ENCODE results near the gene DOCK10. TPM values are rescaled to one million over a fixed set of nuclear protein-coding genes. Genes with fewer than 3 reads are reported as not detected.

Gene DOCK10
- total RNA-seq, 2 experiments from 2014 or later: 40.8 to 68.2 TPM

DNA sequence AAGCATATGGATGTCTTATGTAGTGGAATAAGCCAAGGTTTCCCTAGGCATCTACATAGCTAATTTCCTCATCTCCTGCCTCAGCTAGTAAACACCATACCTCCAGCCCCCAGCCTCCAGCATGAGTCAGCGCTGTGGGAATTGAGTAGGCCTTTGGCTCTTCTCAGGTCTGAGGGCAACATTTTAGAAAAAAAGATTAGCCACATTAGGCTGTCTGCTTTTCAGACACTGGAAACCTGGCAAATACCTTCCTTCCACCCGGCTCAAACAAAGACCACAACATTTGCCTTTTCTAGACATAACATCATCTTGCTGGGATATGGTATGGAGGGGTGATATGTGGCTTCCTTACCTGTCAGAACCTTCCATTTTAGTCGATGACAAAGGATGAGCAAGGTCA is 320.0 kb downstream of the DOCK10 start:
- peaks cover 8% of the 10 kb centered on the region for H3K4me1 ChIP-seq (ENCODE audit: insufficient read depth, low read length, poor library complexity, severe bottlenecking)
- TF ChIP-seq, protein P1, sequence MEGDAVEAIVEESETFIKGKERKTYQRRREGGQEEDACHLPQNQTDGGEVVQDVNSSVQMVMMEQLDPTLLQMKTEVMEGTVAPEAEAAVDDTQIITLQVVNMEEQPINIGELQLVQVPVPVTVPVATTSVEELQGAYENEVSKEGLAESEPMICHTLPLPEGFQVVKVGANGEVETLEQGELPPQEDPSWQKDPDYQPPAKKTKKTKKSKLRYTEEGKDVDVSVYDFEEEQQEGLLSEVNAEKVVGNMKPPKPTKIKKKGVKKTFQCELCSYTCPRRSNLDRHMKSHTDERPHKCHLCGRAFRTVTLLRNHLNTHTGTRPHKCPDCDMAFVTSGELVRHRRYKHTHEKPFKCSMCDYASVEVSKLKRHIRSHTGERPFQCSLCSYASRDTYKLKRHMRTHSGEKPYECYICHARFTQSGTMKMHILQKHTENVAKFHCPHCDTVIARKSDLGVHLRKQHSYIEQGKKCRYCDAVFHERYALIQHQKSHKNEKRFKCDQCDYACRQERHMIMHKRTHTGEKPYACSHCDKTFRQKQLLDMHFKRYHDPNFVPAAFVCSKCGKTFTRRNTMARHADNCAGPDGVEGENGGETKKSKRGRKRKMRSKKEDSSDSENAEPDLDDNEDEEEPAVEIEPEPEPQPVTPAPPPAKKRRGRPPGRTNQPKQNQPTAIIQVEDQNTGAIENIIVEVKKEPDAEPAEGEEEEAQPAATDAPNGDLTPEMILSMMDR (conservative IDR thresholded peaks at IDR 0.05; ENCODE audit: low read length): no peak
- no peak for TF ChIP-seq EZH2phosphoT487 (IDR thresholded peaks at IDR 0.05; ENCODE audit: borderline replicate concordance, low read depth, low read length)
- no peaks in the 10 kb centered on the region for H3K9me2 ChIP-seq (ENCODE audit: insufficient read depth, low read length)
- intact Hi-C loops (cut with micrococcal nuclease; ENCODE audit: unreplicated experiment): no loop called here
- no peak overlapping the region for H3K27ac ChIP-seq (ENCODE audit: low read depth, low read length, poor library complexity, severe bottlenecking)
- H3K9me3 ChIP-seq (ENCODE audit: low read length): peaks cover 47% of the 10 kb centered on the region
- DNase-seq (ENCODE audit: low spot score): no peak
- H3K36me3 ChIP-seq (ENCODE audit: insufficient read depth, low read length): peaks cover 14% of the 10 kb centered on the region
- BruUV-seq (replicated peaks): no TSS peak
- H3K4me3 ChIP-seq (ENCODE audit: low read depth, low read length, poor library complexity, severe bottlenecking): no peak overlapping the region
- ChIA-PET POLR2A (interaction anchor here (0.6 to 1.9 kb wide), 2 partner anchors 25 to 35 kb away, joined by 3 to 6 read pairs; no protein-coding TSS in a partner anchor), CTCF (ENCODE audit: unreplicated experiment) (no interaction called here)
- no peaks in the 10 kb centered on the region for H4K20me1 ChIP-seq (ENCODE audit: insufficient read depth, low read length)
- H2AFZ ChIP-seq (ENCODE audit: low read length): peak overlapping the region; percentile 47; the same call in 1 of the 2 replicates
- H3K4me2 ChIP-seq (ENCODE audit: low read length): no peak overlapping the region
- no peaks in the 10 kb centered on the region for H3K79me2 ChIP-seq (ENCODE audit: insufficient read depth, low read depth, low read length)

DNA sequence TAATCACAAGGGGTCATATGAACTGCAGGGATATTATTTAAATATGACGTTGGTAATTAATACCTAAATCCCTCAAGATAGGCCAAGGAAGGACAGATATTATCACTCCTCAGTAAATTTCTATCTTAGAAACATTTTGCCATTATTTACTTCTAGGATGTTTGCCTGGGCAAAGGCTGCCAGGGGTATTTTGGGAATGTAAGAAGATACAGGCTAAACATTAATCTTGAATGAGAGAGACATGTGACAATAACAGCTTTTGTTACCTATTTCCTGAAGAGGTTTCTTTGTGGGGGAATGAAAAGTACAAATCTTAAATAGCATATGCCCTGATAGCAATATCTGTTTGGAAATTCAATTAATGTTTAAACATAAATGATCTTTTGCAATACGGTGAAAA is 325.3 kb downstream of the DOCK10 start:
- Histone ChIP-seq H3K4me3 (ENCODE audit: low read depth, low read length, poor library complexity, severe bottlenecking) (no peak overlapping the region), H4K20me1 (ENCODE audit: insufficient read depth, low read length) (no peaks in the 10 kb centered on the region), H3K27ac (ENCODE audit: low read depth, low read length, poor library complexity, severe bottlenecking) (no peak overlapping the region), H3K4me1 (ENCODE audit: insufficient read depth, low read length, poor library complexity, severe bottlenecking) (no peaks in the 10 kb centered on the region), H3K9me2 (ENCODE audit: insufficient read depth, low read length) (no peaks in the 10 kb centered on the region), H3K9me3 (ENCODE audit: low read length) (peaks cover 36% of the 10 kb centered on the region), H3K36me3 (ENCODE audit: insufficient read depth, low read length) (peaks cover 7% of the 10 kb centered on the region), H3K79me2 (ENCODE audit: insufficient read depth, low read depth, low read length) (no peaks in the 10 kb centered on the region), H2AFZ (ENCODE audit: low read length) (no peak overlapping the region), H3K4me2 (ENCODE audit: low read length) (no peak overlapping the region)
- DNase-seq (ENCODE audit: low spot score): no peak
- ChIA-PET CTCF (ENCODE audit: unreplicated experiment) (no interaction called here), POLR2A (interaction anchor here (1.1 kb wide), 1 partner anchor 11 kb away, joined by 3 read pairs; no protein-coding TSS in a partner anchor)
- intact Hi-C loops (cut with micrococcal nuclease; ENCODE audit: unreplicated experiment): no loop called here
- TF ChIP-seq, protein P1 (conservative IDR thresholded peaks at IDR 0.05; ENCODE audit: low read length): no peak
- no peak for TF ChIP-seq EZH2phosphoT487 (IDR thresholded peaks at IDR 0.05; ENCODE audit: borderline replicate concordance, low read depth, low read length)
- BruUV-seq (replicated peaks): no TSS peak

DNA sequence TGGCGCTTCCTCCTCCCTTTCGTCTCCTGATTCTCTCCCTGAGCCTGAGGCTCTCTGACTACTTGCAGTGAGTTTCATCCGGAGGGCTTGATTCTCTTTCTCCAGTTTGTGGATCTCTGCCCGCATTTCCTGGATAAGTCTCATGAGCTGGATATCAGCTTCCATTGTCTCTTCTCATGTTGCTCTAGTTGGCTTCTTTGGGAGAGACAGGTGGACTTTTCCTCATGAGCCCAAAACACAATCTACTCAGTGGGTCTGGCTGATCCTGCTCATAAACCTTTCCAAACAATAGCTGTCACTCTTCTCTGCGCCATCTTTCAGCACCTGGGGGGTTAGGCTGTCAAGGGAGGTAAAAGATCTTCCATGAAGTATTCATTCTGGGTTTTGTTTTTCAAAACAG is 326.1 kb downstream of the DOCK10 start, which contains the start of gene CCDC195:
Gene CCDC195, minus strand, starts transcription at position 165 of the 400 bp plus-strand sequence. Its CDS starts 0 bp downstream, at position 165.
- Histone ChIP-seq H3K4me3 (ENCODE audit: low read depth, low read length, poor library complexity, severe bottlenecking) (no peak within 1 kb of the TSS), H3K4me2 (ENCODE audit: low read length) (no peak within 1 kb of the TSS), H3K4me1 (ENCODE audit: insufficient read depth, low read length, poor library complexity, severe bottlenecking) (no peaks in the 10 kb centered on the region), H3K27ac (ENCODE audit: low read depth, low read length, poor library complexity, severe bottlenecking) (no peak within 1 kb of the TSS), H4K20me1 (ENCODE audit: insufficient read depth, low read length) (no peaks in the 10 kb centered on the region), H3K36me3 (ENCODE audit: insufficient read depth, low read length) (peaks cover 7% of the 10 kb centered on the region), H3K9me2 (ENCODE audit: insufficient read depth, low read length) (no peaks in the 10 kb centered on the region), H3K79me2 (ENCODE audit: insufficient read depth, low read depth, low read length) (no peaks in the 10 kb centered on the region), H3K9me3 (ENCODE audit: low read length) (peaks cover 36% of the 10 kb centered on the region), H2AFZ (ENCODE audit: low read length) (no peak within 1 kb of the TSS)
- POLR2A ChIA-PET: interaction anchor here (1.1 kb wide), 1 partner anchor 12 kb away, joined by 3 read pairs; no protein-coding TSS in a partner anchor
- BruUV-seq (replicated peaks): no TSS peak
- intact Hi-C loops (cut with micrococcal nuclease; ENCODE audit: unreplicated experiment): no loop called here
- CTCF ChIA-PET (ENCODE audit: unreplicated experiment): no interaction called here
- no peak for DNase-seq (ENCODE audit: low spot score)
- TF ChIP-seq EZH2phosphoT487 (IDR thresholded peaks at IDR 0.05; ENCODE audit: borderline replicate concordance, low read depth, low read length): no peak
- TF ChIP-seq, protein P1 (conservative IDR thresholded peaks at IDR 0.05; ENCODE audit: low read length): no peak
